BE2C (cell line): ENCODE measurements around the gene CENPQ. TPM values are rescaled to one million over a fixed set of nuclear protein-coding genes. Genes with fewer than 3 reads are reported as not detected.
A peak's percentile ranks its signal among the peaks of the same experiment; 100 is the strongest.

Experiments
- DNase-seq: peaks from one replicate; pipeline ENCODE4 v3.0.0-alpha.2; 2020
- H3K27me3 ChIP-seq: fragments of 250-450 bp; sonication (Bioruptor Pico); 2 replicates; pipeline ENCODE4 v1.5.1; 2020; ENCODE audit warnings: mild to moderate bottlenecking
- H3K36me3 ChIP-seq: fragments of 250-450 bp; sonication (Bioruptor Pico); 2 replicates; pipeline ENCODE4 v1.5.1; 2020; ENCODE audit warnings: mild to moderate bottlenecking
- H3K4me1 ChIP-seq: fragments of 250-450 bp; sonication (Bioruptor Pico); 2 replicates; pipeline ENCODE4 v1.5.1; 2020
- H3K4me3 ChIP-seq: 2 replicates; pipeline ENCODE4 v1.5.1; 2011; ENCODE audit warnings: low read depth, low read length
- H3K9me3 ChIP-seq: fragments of 250-450 bp; sonication (Bioruptor Pico); 2 replicates; pipeline ENCODE4 v1.5.1; 2020
- polyA plus RNA-seq: library from polyadenylated mRNA; unstranded; fragments of >200 nt; gene quantifications from one replicate; pipeline ENCODE4 v1.2.1, GENCODE V29; 2012; ENCODE audit warnings: low read depth, missing spikeins; ENCODE audit not compliant: insufficient read length, insufficient read depth
- TF ChIP-seq, protein P1 (sequence below): IDR thresholded peaks from 2 replicates; pipeline ENCODE4 v1.5.1; 2012; ENCODE audit warnings: mild to moderate bottlenecking, low read depth, low read length

The CENPQ gene
- 1.8 TPM for polyA plus RNA-seq

GRCh38 chr6:49462927-49463611 lies at the start of gene CENPQ, which contains the start of gene MMUT:
TSS of gene CENPQ (plus strand) at chr6:49463370. CDS start at chr6:49470177, 6,807 bp downstream.
TSS of gene MMUT (minus strand) at chr6:49463253. CDS start at chr6:49459466, 3,787 bp downstream.
- Histone ChIP-seq H3K27me3 (no peaks in the 10 kb centered on the region), H3K4me1 (no peaks in the 10 kb centered on the region), H3K36me3 (no peaks in the 10 kb centered on the region), H3K9me3 (no peaks in the 10 kb centered on the region), H3K4me3 (peak within 1 kb of the TSS; percentile 93)
- TF ChIP-seq, protein P1, sequence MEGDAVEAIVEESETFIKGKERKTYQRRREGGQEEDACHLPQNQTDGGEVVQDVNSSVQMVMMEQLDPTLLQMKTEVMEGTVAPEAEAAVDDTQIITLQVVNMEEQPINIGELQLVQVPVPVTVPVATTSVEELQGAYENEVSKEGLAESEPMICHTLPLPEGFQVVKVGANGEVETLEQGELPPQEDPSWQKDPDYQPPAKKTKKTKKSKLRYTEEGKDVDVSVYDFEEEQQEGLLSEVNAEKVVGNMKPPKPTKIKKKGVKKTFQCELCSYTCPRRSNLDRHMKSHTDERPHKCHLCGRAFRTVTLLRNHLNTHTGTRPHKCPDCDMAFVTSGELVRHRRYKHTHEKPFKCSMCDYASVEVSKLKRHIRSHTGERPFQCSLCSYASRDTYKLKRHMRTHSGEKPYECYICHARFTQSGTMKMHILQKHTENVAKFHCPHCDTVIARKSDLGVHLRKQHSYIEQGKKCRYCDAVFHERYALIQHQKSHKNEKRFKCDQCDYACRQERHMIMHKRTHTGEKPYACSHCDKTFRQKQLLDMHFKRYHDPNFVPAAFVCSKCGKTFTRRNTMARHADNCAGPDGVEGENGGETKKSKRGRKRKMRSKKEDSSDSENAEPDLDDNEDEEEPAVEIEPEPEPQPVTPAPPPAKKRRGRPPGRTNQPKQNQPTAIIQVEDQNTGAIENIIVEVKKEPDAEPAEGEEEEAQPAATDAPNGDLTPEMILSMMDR: no peak
- peak; percentile 93 for DNase-seq

DNA sequence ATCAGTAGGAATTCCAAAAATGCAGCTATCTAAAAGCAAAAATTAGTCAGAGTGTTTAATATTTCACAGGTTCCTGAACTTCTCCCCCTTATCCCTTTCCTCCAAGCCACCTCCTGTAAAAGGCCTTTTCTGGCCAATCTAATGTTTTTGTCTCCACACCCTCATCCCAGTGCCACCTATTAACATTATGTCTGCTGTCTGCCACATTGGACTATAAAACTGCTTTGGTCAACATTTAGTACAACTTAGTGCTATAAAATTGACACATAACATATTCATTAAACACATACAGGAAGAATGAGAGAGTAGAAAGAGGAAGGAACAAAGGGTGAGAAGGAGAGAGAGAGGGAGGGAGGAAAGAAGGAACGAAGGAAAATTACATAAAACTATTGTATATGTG lies 47.8 kb upstream of the CENPQ start:
- Histone ChIP-seq H3K4me1 (no peaks in the 10 kb centered on the region), H3K4me3 (no peak overlapping the region), H3K36me3 (no peaks in the 10 kb centered on the region), H3K27me3 (no peaks in the 10 kb centered on the region), H3K9me3 (no peaks in the 10 kb centered on the region)
- DNase-seq: no peak
- TF ChIP-seq, protein P1: no peak

- no peak for DNase-seq
- Histone ChIP-seq H3K36me3 (no peaks in the 10 kb centered on the region), H3K27me3 (no peaks in the 10 kb centered on the region), H3K4me1 (no peaks in the 10 kb centered on the region), H3K4me3 (no peak overlapping the region), H3K9me3 (no peaks in the 10 kb centered on the region)
- TF ChIP-seq, protein P1: no peak
These were observed 47.0 kb upstream of the CENPQ start for GRCh38 chr6:49416195-49416594.

GRCh38 chr6:49423817-49424216 lies 39.4 kb upstream of the CENPQ start:
- no peak for DNase-seq
- no peaks in the 10 kb centered on the region for H3K27me3 ChIP-seq

GRCh38 chr6:49430187-49430586 lies 33.0 kb upstream of the CENPQ start:
- Histone ChIP-seq H3K4me1 (no peaks in the 10 kb centered on the region), H3K4me3 (no peak overlapping the region), H3K9me3 (peaks cover 3% of the 10 kb centered on the region; the same call in 1 of the 2 replicates), H3K27me3 (no peaks in the 10 kb centered on the region), H3K36me3 (no peaks in the 10 kb centered on the region)
- DNase-seq: no peak
- TF ChIP-seq, protein P1: no peak

More at GRCh38 chr6:49423817-49424216, 39.4 kb upstream of the CENPQ start:
- TF ChIP-seq, protein P1: peak; percentile 42
- Histone ChIP-seq H3K4me3 (no peak overlapping the region), H3K4me1 (peaks cover 9% of the 10 kb centered on the region; the same call in 1 of the 2 replicates), H3K36me3 (no peaks in the 10 kb centered on the region), H3K9me3 (peaks cover 2% of the 10 kb centered on the region; the same call in 1 of the 2 replicates)

- no peaks in the 10 kb centered on the region for H3K27me3 ChIP-seq
- no peaks in the 10 kb centered on the region for H3K4me1 ChIP-seq
- no peaks in the 10 kb centered on the region for H3K36me3 ChIP-seq
- TF ChIP-seq, protein P1: no peak
- no peak for DNase-seq
- no peak overlapping the region for H3K4me3 ChIP-seq
- H3K9me3 ChIP-seq: peaks cover 3% of the 10 kb centered on the region; the same call in 1 of the 2 replicates
These were observed 32.3 kb upstream of the CENPQ start for GRCh38 chr6:49430866-49431265.
